Mononuclear cell (primary cell): ENCODE measurements around the gene MRPL14. TPM values are rescaled to one million over a fixed set of nuclear protein-coding genes. Genes with fewer than 3 reads are reported as not detected.
"Not testable (repeated sequence)": the region's sequence is repeated elsewhere in the genome, so short reads cannot be mapped to it uniquely, and the experiment has no call there.

Experiments used
- H3K27me3 ChIP-seq: 2 replicates; pipeline ENCODE4 v1.6.0; 2011; ENCODE audit warnings: low read length, control low read depth; ENCODE audit not compliant: insufficient read depth
- H3K4me1 ChIP-seq: 2 replicates; pipeline ENCODE4 v1.5.1; 2011; ENCODE audit warnings: mild to moderate bottlenecking, low read length, control low read depth; ENCODE audit not compliant: insufficient read depth
- H3K4me3 ChIP-seq: 2 replicates; pipeline ENCODE4 v1.5.1; 2011; ENCODE audit warnings: mild to moderate bottlenecking, low read length, moderate library complexity
- H3K9me3 ChIP-seq: 2 replicates; pipeline ENCODE4 v1.5.1; 2011; ENCODE audit warnings: low read depth, mild to moderate bottlenecking, control low read depth, low read length
- total RNA-seq: library from RNA; depleted of rRNA; stranded (reverse); fragments of >200 nt; gene quantifications from one replicate; pipeline ENCODE4 v1.2.3, GENCODE V29; 2012

The MRPL14 gene
- total RNA-seq, 1 donor, result 10.3 TPM

GRCh38 chr6:44104481-44105021 lies 22.7 kb downstream of the MRPL14 start:
- no peaks in the 10 kb centered on the region for H3K27me3 ChIP-seq
- no peak overlapping the region for H3K4me3 ChIP-seq
- no peaks in the 10 kb centered on the region for H3K9me3 ChIP-seq
- H3K4me1 ChIP-seq, result no peaks in the 10 kb centered on the region

GRCh38 chr6:44102527-44102926 lies 24.7 kb downstream of the MRPL14 start:
- H3K4me3 ChIP-seq, result no peak overlapping the region
- no peaks in the 10 kb centered on the region for H3K4me1 ChIP-seq
- no peaks in the 10 kb centered on the region for H3K27me3 ChIP-seq
- H3K9me3 ChIP-seq, result no peaks in the 10 kb centered on the region

- Histone ChIP-seq H3K27me3 (no peaks in the 10 kb centered on the region), H3K4me3 (no peak overlapping the region), H3K4me1 (no peaks in the 10 kb centered on the region), H3K9me3 (no peaks in the 10 kb centered on the region)
Measured at GRCh38 chr6:44101832-44102231, 25.4 kb downstream of the MRPL14 start.

- Histone ChIP-seq H3K9me3 (no peaks in the 10 kb centered on the region), H3K4me3 (no peak overlapping the region), H3K4me1 (no peaks in the 10 kb centered on the region), H3K27me3 (no peaks in the 10 kb centered on the region)
Measured at GRCh38 chr6:44100088-44100550, 27.1 kb downstream of the MRPL14 start.

GRCh38 chr6:44099192-44099591 lies 28.1 kb downstream of the MRPL14 start:
- no peaks in the 10 kb centered on the region for H3K9me3 ChIP-seq
- H3K4me1 ChIP-seq, result no peaks in the 10 kb centered on the region
- no peaks in the 10 kb centered on the region for H3K27me3 ChIP-seq
- no peak overlapping the region for H3K4me3 ChIP-seq

GRCh38 chr6:44097782-44098317 lies 29.4 kb downstream of the MRPL14 start:
- Histone ChIP-seq H3K27me3 (no peaks in the 10 kb centered on the region), H3K4me1 (no peaks in the 10 kb centered on the region), H3K9me3 (no peaks in the 10 kb centered on the region), H3K4me3 (no peak overlapping the region)

- Histone ChIP-seq H3K27me3 (no peaks in the 10 kb centered on the region), H3K4me1 (no peaks in the 10 kb centered on the region), H3K9me3 (no peaks in the 10 kb centered on the region), H3K4me3 (no peak overlapping the region)
Measured at GRCh38 chr6:44096612-44097011, 30.6 kb downstream of the MRPL14 start.

GRCh38 chr6:44095243-44095623 lies 32.0 kb downstream of the MRPL14 start:
- H3K4me3 ChIP-seq, H3K27me3 ChIP-seq, H3K4me1 ChIP-seq, H3K9me3 ChIP-seq: not testable (repeated sequence)

- Histone ChIP-seq H3K4me3 (no peak overlapping the region), H3K4me1 (no peaks in the 10 kb centered on the region), H3K9me3 (no peaks in the 10 kb centered on the region), H3K27me3 (no peaks in the 10 kb centered on the region)
Measured at GRCh38 chr6:44094403-44095242, 32.6 kb downstream of the MRPL14 start.

- Histone ChIP-seq H3K9me3 (no peaks in the 10 kb centered on the region), H3K27me3 (no peaks in the 10 kb centered on the region), H3K4me3 (no peak overlapping the region), H3K4me1 (no peaks in the 10 kb centered on the region)
Measured at GRCh38 chr6:44093750-44094402, 33.4 kb downstream of the MRPL14 start.

GRCh38 chr6:44093066-44093465 lies 34.2 kb downstream of the MRPL14 start:
- no peak overlapping the region for H3K4me3 ChIP-seq
- no peaks in the 10 kb centered on the region for H3K27me3 ChIP-seq
- no peaks in the 10 kb centered on the region for H3K4me1 ChIP-seq
- H3K9me3 ChIP-seq, result no peaks in the 10 kb centered on the region

- no peaks in the 10 kb centered on the region for H3K9me3 ChIP-seq
- no peaks in the 10 kb centered on the region for H3K4me1 ChIP-seq
- H3K4me3 ChIP-seq, result no peak overlapping the region
- H3K27me3 ChIP-seq, result no peaks in the 10 kb centered on the region
Measured at GRCh38 chr6:44091981-44092884, 35.0 kb downstream of the MRPL14 start.

- not testable (repeated sequence) for H3K9me3 ChIP-seq, H3K4me1 ChIP-seq, H3K4me3 ChIP-seq, H3K27me3 ChIP-seq
Measured at GRCh38 chr6:44091356-44091755, 35.9 kb downstream of the MRPL14 start.

GRCh38 chr6:44090465-44090864 lies 36.8 kb downstream of the MRPL14 start:
- Histone ChIP-seq H3K9me3 (no peaks in the 10 kb centered on the region), H3K4me1 (no peaks in the 10 kb centered on the region), H3K27me3 (no peaks in the 10 kb centered on the region), H3K4me3 (no peak overlapping the region)
